SK-N-MC (cell line): Measurements from ENCODE around the gene SLC39A7.

Experiments
- EZH2 ChIP-seq: fragments of 200-600 bp; sonication (generic); IDR thresholded peaks from one replicate; pipeline ENCODE4 v1.6.1; 2017; ENCODE audit warnings: antibody characterized with exemption
- FOXP2 ChIP-seq: optimal IDR thresholded peaks from 2 replicates; pipeline ENCODE3; 2011; ENCODE audit warnings: mild to moderate bottlenecking, moderate library complexity; ENCODE audit not compliant: insufficient read depth; ENCODE audit errors: extremely low read length, control extremely low read depth
- POLR2AphosphoS5 ChIP-seq: IDR thresholded peaks from 2 replicates; pipeline ENCODE4 v1.6.1; 2012; ENCODE audit warnings: mild to moderate bottlenecking, low read depth, low read length, borderline replicate concordance

- TF ChIP-seq POLR2AphosphoS5 (no peak), FOXP2 (no peak), EZH2 (no peak)
Measured at GRCh38 chr6:33247977-33248642, 47.4 kb downstream of the SLC39A7 start.
